MCF 10A (cell line): Measurements from ENCODE around the gene H2BK1. TPM values are rescaled to one million over a fixed set of nuclear protein-coding genes. Genes with fewer than 3 reads are reported as not detected.

Experiments
- BruUV-seq: library from RNA; stranded (reverse); fragments of 400-500 nt; replicated peaks from 2 replicates; lab custom pipeline; 2021; lab: Mats Ljungman, UMichigan
- CTCF ChIA-PET: fragments of 300-600 bp; sonication (Branson Sonifier 250); formaldehyde crosslinking; extraction: SDS; loops from one replicate; lab custom pipeline; 2021; ENCODE audit warnings: antibody characterized with exemption, inconsistent platforms; lab: Yijun Ruan, JAX
- POLR2A ChIA-PET: fragments of 300-600, 350-650 bp; sonication (Branson Sonifier 250); formaldehyde crosslinking; extraction: SDS; loops from one replicate; lab custom pipeline; 2020; ENCODE audit warnings: antibody characterized with exemption, inconsistent platforms; lab: Yijun Ruan, JAX
- DNase-seq: peaks from one replicate; pipeline ENCODE4 v3.0.0-alpha.2; 2018; ENCODE audit not compliant: unreplicated experiment
- H3K27ac Mint-ChIP-seq: one replicate; pipeline ENCODE4 v1.8.0; 2022; ENCODE audit warnings: mild to moderate bottlenecking, low read depth, mixed read lengths; ENCODE audit not compliant: unreplicated experiment
- H3K27me3 Mint-ChIP-seq: one replicate; pipeline ENCODE4 v1.8.0; 2022; ENCODE audit warnings: mixed read lengths; ENCODE audit not compliant: insufficient read depth, unreplicated experiment
- H3K36me3 Mint-ChIP-seq: one replicate; pipeline ENCODE4 v1.8.0; 2022; ENCODE audit warnings: mild to moderate bottlenecking, moderate library complexity, mixed read lengths; ENCODE audit not compliant: insufficient read depth, unreplicated experiment
- H3K4me1 Mint-ChIP-seq: one replicate; pipeline ENCODE4 v1.8.0; 2022; ENCODE audit warnings: mixed read lengths; ENCODE audit not compliant: insufficient read depth, unreplicated experiment
- H3K4me3 Mint-ChIP-seq: one replicate; pipeline ENCODE4 v1.8.0; 2022; ENCODE audit warnings: mild to moderate bottlenecking, moderate library complexity, mixed read lengths; ENCODE audit not compliant: unreplicated experiment
- H3K9me3 Mint-ChIP-seq: one replicate; pipeline ENCODE4 v1.8.0; 2022; ENCODE audit warnings: mixed read lengths; ENCODE audit not compliant: unreplicated experiment
- intact Hi-C: fragments of 100-400 bp; cut with micrococcal nuclease; formaldehyde crosslinking; loops from 2 replicates; pipeline ENCODE4 v1.14.1; 2022
- total RNA-seq: library from RNA; stranded (reverse); gene quantifications from 2 replicates; pipeline ENCODE4 v1.2.3, GENCODE V29; 2022
- TF ChIP-seq, protein P1 (sequence below): fragments of 200-600 bp; IDR thresholded peaks from one replicate; pipeline ENCODE4 v1.8.0; 2022; ENCODE audit warnings: antibody characterized with exemption, mild to moderate bottlenecking; ENCODE audit not compliant: unreplicated experiment

Gene H2BK1
- total RNA-seq, 1 experiment from 2014 or later: not detected

DNA sequence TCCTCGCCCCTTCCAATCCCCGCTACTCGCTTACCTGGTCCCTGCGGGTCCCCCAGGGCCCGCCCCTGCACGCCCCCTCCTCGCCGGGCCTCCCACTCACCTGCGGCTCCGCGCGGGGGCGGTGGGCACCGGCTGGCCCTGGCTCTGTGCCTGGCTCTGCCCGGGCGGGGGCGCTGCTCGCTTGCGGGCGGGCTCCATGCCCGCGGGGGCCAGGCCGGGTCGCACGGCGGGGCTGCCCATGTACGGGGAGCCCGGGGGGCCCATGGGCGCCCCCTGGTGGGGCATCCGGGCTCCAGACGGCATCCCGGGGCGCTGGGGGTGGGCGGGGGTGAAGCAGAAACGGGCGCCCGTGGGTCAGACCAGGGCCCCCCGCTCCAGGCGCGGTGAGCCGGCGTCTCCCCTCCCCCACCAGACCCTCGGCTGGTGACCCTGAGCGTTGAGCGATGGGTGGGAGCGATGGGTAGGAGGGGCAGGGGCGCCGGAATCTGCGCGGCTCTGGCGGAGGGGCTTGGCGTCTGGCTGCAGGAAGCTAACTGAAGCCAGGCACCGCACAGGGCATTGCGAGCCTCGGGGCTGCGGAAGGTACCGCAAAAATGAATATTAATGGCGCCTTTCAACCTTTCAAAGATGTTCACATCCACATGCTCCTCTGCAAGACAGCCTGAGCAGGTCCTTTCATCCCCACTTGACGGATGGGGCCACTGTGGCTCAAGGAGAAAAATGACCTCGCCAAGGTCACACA, 35.2 kb upstream of the H2BK1 start:
- ChIA-PET CTCF (interaction anchor here (0.6 to 3.5 kb wide), 8 partner anchors 11 to 59 kb away, joined by 3 to 21 read pairs (median 4); partner anchors contain the start of genes ABCF2 and CHPF2), POLR2A (interaction anchor here (2.5 to 2.6 kb wide), 2 partner anchors 18 to 19 kb away, joined by 9 to 12 read pairs; partner anchors contain the start of gene ABCF2)
- DNase-seq: no peak
- BruUV-seq: no TSS peak
- H3K27ac Mint-ChIP-seq: no peak overlapping the region
- H3K4me1 Mint-ChIP-seq: peaks cover 31% of the 10 kb centered on the region
- no peaks in the 10 kb centered on the region for H3K9me3 Mint-ChIP-seq
- TF ChIP-seq, protein P1, sequence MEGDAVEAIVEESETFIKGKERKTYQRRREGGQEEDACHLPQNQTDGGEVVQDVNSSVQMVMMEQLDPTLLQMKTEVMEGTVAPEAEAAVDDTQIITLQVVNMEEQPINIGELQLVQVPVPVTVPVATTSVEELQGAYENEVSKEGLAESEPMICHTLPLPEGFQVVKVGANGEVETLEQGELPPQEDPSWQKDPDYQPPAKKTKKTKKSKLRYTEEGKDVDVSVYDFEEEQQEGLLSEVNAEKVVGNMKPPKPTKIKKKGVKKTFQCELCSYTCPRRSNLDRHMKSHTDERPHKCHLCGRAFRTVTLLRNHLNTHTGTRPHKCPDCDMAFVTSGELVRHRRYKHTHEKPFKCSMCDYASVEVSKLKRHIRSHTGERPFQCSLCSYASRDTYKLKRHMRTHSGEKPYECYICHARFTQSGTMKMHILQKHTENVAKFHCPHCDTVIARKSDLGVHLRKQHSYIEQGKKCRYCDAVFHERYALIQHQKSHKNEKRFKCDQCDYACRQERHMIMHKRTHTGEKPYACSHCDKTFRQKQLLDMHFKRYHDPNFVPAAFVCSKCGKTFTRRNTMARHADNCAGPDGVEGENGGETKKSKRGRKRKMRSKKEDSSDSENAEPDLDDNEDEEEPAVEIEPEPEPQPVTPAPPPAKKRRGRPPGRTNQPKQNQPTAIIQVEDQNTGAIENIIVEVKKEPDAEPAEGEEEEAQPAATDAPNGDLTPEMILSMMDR: peak; percentile 43
- intact Hi-C loops: no loop called here
- H3K27me3 Mint-ChIP-seq: no peaks in the 10 kb centered on the region
- H3K36me3 Mint-ChIP-seq: peaks cover 10% of the 10 kb centered on the region
- H3K4me3 Mint-ChIP-seq: no peak overlapping the region

DNA sequence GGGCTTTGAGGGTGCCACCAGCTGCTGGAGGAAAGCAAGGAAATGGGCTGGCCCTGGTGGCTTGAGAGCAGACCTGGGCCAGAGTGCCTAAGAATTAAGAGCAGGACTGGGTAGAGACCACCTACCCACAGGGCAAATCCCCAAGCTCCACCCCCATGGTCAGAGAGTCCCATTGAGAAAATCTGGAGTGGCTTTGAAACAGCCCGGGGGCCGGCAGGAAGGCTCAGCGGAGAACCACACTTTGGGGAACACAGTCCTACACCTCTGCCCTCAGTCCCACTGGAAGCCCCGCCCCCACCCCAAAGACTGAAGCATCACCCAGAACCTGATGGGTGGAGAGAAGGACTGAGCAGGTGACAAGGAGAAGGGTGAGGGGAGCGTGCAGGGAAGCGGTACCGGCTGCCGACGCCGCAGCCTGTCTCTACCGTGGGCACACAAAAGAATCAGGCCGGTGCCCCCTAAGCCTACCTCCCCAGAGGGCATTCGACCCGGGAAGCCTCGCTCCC, 34.6 kb upstream of the H2BK1 start:
- CTCF ChIA-PET: interaction anchor here (0.6 to 3.5 kb wide), 11 partner anchors 8 to 59 kb away, joined by 3 to 21 read pairs (median 3); partner anchors contain the start of genes ABCF2 and CHPF2
- H3K27ac Mint-ChIP-seq: no peak overlapping the region
- no peak overlapping the region for H3K4me3 Mint-ChIP-seq
- H3K4me1 Mint-ChIP-seq: peaks cover 25% of the 10 kb centered on the region
- H3K27me3 Mint-ChIP-seq: no peaks in the 10 kb centered on the region
- BruUV-seq: no TSS peak
- intact Hi-C loops: loop anchor here (1.0 kb wide), 1 partner anchor 58 kb away; no protein-coding TSS in a partner anchor
- POLR2A ChIA-PET: interaction anchor here (2.6 kb wide), 1 partner anchor 18 kb away, joined by 9 read pairs; the partner anchor contains the start of gene ABCF2
- H3K36me3 Mint-ChIP-seq: peaks cover 16% of the 10 kb centered on the region
- DNase-seq: no peak
- TF ChIP-seq, protein P1: no peak
- H3K9me3 Mint-ChIP-seq: no peaks in the 10 kb centered on the region

DNA sequence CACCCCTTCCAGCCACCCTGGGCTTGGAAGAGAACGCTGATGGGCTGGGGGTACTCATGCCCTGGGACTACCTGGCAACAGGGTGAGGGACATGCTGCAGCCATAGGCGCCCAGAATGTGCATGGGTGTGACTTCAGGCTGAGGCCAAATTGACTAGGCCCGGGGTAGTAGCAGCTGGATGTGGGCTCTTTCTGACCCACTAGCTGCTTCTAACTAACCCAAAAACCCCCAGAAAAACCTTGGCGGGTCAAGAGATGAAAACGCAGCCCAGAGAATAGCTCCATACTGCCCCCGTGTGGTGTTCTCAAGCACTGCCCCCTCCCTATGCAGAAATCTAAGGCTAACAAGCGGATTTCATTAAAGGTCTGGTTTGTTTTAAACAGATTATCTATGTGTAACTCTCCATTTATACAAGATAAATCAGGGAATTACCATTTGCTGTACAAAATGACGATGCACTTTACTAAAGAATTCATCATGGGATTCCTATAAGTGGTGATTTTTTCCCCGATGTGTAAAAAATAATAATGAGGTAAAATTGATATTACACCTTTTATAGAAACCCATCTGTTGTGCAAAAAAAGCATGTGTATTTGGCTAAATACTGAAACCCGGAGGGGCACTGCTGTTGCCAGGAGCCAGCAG, 34.0 kb upstream of the H2BK1 start:
- no peaks in the 10 kb centered on the region for H3K9me3 Mint-ChIP-seq
- CTCF ChIA-PET: interaction anchor here (0.6 to 3.5 kb wide), 23 partner anchors 9 to 771 kb away, joined by 3 to 21 read pairs (median 3); partner anchors contain the start of genes ABCF2 and CHPF2
- TF ChIP-seq, protein P1: peak; percentile 80
- intact Hi-C loops: loop anchor here (1.0 kb wide), 1 partner anchor 59 kb away; no protein-coding TSS in a partner anchor
- peaks cover 21% of the 10 kb centered on the region for H3K36me3 Mint-ChIP-seq
- H3K27ac Mint-ChIP-seq: no peak overlapping the region
- no peaks in the 10 kb centered on the region for H3K27me3 Mint-ChIP-seq
- H3K4me1 Mint-ChIP-seq: peaks cover 22% of the 10 kb centered on the region
- peak; percentile 63 for DNase-seq
- POLR2A ChIA-PET: interaction anchor here (0.6 to 2.6 kb wide), 2 partner anchors 12 to 18 kb away, joined by 3 to 9 read pairs; partner anchors contain the start of gene ABCF2
- no TSS peak for BruUV-seq
- H3K4me3 Mint-ChIP-seq: no peak overlapping the region
